HG02884 (cell line): ENCODE measurements around the gene PNPLA5.

Experiments
- ATAC-seq: cut with Tn5 transposase; IDR thresholded peaks from one replicate; pipeline ENCODE4 v1.9.1; 2021; ENCODE audit warnings: mild to moderate bottlenecking, moderate library complexity; ENCODE audit not compliant: unreplicated experiment

The PNPLA5 gene

GRCh38 chr22:43843783-43844530 is 47.9 kb downstream of the PNPLA5 start:
- ATAC-seq: no peak

DNA sequence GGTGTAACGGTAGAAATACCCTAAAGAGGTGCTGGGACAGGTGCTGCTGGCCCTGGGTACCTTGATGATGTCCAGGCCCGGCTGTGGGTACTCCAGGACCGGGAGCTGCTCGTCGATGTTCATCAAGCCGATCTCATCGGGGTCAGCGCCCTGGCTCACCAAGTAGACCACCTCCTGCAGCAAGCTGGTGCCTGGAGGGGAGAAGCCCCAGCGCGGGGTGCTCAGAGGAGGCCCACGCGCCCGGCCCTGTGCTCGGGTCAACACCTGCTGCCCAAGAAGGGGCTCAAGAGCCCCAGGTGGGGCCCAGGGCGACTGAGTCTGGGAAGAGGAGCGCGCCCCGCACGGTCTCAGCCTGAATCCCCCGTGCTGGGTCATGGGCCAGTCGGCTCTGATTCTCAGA is 50.1 kb downstream of the PNPLA5 start:
- ATAC-seq: no peak

- ATAC-seq: no peak
Measured at GRCh38 chr22:43840851-43841250, 51.0 kb downstream of the PNPLA5 start.

- ATAC-seq: no peak
Measured at GRCh38 chr22:43840431-43840830, 51.4 kb downstream of the PNPLA5 start.

GRCh38 chr22:43839781-43840180 is 52.0 kb downstream of the PNPLA5 start:
- no peak for ATAC-seq

- no peak for ATAC-seq
Measured at GRCh38 chr22:43838571-43839307, 53.1 kb downstream of the PNPLA5 start.

DNA sequence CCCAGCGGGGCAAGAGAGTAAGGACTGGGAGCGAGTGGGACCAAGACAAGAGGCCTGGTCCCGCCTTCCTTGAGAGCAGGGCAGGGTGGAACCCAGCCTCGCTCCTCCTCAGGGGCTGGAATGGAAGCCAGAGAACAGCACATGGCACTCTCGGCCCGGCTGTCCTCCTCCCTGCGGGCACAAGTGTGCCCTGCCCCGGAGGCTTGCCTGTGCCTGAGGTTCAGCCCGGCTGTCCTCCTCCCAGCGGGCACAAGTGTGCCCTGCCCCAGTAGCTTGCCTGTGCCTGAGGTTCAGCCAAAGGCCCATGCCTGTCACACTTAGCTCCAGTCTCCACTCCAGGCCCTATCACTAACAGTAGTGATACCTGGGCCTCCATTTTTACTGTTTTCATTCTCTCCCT is 53.7 kb downstream of the PNPLA5 start:
- no peak for ATAC-seq

DNA sequence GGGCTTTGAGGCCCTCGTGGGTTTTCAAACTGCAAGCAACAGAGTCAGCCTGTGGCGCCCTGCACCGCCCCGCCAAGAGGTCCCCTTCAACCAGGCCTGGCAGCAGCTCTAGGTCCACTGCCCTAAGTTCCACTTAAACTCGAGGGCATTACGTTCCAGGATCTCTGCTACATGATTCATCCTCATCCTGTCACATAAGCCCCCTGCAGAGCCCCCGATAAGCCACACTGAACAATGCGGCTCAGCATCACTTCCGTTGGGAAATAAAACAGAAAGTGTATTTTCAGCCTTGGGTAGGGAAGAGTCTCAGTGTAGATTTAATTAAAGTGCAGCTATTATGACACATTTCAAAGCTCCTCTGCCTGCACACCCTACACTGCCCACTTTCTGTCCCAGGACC is 54.1 kb downstream of the PNPLA5 start:
- no peak for ATAC-seq

GRCh38 chr22:43835736-43836135 is 56.1 kb downstream of the PNPLA5 start:
- no peak for ATAC-seq

DNA sequence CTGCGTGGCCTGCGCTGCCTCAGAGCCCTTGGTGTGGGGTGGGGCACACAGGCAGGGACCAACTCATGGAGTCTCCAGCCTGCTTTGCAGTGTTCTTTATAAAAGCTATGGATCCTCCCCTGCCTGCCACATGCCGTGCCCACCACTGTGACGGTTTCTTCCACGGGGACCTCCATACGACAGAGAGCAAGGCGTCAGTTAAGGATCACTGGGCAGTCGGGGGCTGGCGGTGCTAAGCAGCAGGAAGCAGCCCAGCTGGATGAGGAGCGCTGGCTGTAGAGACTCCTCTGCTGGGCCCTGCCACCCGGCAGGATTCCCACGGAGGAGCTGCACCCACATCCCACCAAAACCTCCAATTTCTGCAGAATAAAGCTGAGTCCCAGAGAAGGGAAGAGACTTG is 56.6 kb downstream of the PNPLA5 start:
- no peak for ATAC-seq

GRCh38 chr22:43833286-43834240 is 58.2 kb downstream of the PNPLA5 start:
- ATAC-seq: no peak

GRCh38 chr22:43832393-43833265 is 59.2 kb downstream of the PNPLA5 start:
- no peak for ATAC-seq

GRCh38 chr22:43831561-43832392 is 60.0 kb downstream of the PNPLA5 start:
- ATAC-seq: no peak

DNA sequence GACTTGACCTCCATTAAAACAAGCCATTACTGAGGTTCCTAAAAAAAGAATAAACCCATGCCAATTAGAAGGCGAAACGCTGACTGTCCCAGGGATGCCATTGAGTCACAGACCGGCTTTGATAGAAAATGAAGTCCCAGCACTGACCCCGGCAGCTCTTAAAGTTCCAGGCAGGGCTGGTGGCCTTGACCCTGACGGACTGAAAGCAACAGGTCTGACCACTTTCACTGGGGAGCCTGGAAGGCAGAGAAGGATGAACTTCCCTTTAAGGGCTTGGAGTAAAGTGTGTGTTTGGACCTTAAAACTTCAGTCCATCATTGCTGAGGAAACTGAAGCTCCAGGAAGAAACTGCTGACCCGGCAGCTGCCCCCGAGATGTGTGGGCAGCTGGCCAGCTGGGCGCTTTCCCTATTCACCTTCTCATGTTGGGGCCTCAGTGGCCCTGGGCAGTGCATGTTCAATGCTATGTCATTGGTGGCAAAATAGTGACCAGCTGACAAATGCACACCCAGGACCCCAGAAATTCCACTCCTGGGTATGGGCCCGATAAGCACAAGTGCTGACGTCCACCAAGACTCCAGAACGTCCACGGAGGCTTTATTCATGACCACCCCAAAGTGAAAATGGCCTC is 60.8 kb downstream of the PNPLA5 start:
- no peak for ATAC-seq

DNA sequence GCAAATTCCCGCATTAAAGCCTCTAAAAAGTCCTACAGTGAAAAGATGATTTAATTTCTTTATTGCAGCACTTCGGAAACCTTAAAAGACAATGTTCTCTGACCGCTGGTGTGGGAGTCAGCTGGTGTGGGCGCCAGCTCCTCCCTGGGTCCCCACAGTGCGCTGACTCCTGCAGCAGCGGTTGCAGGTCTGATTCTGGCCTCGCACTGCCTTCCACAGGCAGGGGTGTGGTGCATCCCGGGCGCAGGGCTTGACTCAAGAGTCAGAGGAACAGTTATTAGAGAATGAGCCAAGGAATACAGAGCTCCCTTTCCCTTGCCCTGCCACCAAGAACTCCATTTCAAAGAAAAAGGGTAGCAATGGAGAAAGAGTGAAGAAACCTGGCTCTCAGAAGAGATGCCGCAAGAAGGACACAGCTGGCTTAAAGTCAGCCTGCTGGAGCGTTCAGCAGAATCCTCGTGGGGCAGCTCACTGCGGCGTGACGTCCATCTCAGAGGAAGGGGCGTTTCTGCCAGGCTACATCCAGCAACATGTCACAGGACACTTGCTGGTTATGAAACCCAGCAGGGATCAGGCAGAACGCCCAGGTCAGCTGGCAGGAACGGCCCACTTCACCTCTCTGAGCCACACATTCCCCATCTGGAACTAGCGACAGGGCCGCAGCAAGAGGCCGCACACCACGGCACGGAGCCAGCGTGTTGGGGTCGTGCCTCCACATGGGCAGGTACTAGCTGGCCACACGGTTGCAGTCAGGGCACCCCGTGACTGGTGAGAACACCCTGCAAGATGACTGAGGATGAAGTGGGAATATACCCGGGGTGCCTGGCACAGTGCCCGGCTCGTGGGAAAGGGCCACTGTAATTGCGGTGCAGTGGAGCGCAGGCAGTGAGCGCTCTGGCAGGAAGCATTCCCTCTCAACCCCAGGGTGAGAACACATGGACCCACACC is 61.6 kb downstream of the PNPLA5 start:
- ATAC-seq: no peak
